Fibroblast of skin of right quadriceps (primary cell): Measurements from ENCODE around the gene CHPF.

Experiments
- DNase-seq: peaks from one replicate; pipeline ENCODE4 v3.0.0-alpha.2; 2013

Gene CHPF, protein sequence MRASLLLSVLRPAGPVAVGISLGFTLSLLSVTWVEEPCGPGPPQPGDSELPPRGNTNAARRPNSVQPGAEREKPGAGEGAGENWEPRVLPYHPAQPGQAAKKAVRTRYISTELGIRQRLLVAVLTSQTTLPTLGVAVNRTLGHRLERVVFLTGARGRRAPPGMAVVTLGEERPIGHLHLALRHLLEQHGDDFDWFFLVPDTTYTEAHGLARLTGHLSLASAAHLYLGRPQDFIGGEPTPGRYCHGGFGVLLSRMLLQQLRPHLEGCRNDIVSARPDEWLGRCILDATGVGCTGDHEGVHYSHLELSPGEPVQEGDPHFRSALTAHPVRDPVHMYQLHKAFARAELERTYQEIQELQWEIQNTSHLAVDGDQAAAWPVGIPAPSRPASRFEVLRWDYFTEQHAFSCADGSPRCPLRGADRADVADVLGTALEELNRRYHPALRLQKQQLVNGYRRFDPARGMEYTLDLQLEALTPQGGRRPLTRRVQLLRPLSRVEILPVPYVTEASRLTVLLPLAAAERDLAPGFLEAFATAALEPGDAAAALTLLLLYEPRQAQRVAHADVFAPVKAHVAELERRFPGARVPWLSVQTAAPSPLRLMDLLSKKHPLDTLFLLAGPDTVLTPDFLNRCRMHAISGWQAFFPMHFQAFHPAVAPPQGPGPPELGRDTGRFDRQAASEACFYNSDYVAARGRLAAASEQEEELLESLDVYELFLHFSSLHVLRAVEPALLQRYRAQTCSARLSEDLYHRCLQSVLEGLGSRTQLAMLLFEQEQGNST

DNA sequence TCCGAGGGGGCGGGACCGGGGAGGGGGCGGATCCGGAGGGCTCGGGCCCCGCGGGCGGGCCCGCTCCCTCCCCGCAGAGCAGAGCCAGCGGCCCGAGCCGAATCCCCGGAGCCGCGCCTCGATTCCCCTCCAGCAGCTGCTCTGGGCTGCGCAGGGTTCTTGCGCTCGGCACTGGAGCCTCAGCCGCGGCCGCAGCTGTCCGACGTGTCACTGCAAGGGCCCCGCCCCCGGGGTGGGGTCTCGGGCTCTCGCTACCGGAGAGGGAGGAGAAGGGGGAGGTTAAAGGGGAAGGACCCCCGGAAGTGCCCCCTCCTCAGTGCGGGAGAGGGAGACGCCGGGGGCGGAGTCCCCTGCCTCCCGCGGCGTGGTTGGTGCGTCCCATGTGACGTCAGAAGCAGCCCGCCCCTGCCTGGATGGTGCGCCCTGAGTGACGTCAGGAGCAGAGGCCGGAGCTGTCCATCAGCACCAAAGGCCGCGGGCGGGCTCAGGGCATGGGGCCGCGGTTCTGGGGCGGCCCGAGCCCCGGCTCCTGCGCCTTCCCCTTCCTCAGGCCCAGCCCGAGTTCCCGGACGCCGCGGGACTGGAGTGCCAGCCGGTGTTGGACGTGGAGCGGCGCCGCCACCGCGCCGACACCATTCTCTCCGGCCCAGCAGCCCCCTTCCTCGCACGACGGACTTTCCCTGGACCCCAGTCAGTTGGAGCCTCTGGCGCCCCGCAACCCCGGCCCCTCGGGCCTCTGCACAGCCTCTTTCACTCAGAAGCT, at the start of gene CHPF, which contains the start of gene TMEM198:
TSS of gene CHPF (minus strand) at position 214 of the 763 bp plus-strand sequence. CDS start 271 bp downstream, outside the sequence.
TSS of gene TMEM198 (plus strand) at position 433 of the 763 bp plus-strand sequence. CDS start 700 bp downstream, outside the sequence.
- DNase-seq = peak; percentile 99

DNA sequence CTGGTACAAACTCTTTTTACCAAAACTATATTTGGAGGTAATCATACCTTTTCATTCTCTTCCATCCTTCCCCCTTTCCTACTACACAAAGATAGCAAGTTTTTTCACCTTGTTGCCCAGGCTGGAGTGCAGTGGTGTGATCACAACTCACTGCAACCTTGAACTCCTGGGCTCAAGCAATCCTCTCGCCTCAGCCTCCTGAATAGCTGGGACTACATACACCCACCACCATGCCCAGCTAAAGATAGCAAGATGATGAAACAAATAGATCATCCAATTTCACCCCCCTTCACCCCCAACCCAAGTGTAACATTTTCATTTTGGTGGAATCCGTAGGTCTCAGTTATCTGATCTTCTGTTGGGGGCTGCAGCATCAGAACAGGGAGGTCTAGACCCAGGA, 49.5 kb upstream of the CHPF start:
- no peak for DNase-seq

DNA sequence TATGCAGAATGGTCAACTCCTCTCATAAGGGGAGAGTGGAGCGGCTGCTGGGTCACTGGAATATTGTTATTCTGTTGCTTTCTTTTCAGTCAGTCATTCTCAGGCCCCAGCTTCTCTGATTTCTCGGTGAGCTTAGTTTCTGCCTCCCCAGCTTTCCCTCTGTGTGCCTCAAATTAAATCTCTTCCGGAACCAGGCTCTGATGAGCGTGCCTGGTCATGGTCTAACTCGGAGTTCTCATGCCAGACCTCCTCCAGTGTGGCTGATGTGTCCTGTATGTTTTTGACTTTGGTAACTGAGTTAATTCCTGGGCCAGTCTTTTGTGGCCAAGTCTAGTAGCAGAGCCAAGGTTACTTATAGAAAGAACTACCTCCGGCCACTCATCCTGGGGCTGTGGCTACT, 49.1 kb upstream of the CHPF start:
- no peak for DNase-seq

DNA sequence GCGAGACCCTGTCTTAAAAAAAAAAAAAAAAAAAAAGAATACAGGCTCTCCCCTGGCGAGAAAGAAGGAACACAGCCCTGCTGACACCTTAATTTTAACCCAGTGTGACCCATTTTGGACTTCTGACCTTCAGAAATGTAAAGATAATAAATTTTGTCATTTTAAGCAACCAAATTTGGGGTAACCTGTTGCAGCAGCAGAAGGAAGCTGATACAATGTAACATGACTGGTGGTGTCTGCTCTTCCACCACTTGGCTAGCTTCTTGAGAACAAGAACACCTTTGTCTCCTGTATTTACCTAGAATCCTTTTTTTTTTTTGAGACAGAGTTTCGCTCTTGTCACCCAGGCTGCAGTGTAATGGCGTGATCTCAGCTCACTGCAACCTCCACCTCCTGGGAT, 47.5 kb upstream of the CHPF start:
- DNase-seq = no peak

DNA sequence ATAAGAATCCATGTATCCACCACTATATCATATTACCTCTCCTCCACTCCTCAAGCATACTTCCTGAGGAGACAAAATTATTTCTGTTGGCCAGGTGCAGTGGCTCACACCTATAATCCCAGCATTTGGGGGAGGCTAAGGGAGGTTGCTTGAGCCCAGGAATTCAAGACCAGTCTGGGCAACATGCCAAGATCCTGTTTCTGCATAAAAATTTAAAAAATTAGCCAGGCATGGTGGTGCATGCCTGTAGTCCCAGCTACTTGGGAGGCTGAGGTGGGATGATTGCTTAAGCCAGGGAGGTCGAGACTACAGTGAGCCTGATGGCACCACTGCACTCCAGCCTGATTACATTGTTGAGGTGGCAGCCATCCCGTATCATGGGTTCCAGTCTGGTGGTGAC, 37.7 kb upstream of the CHPF start:
- no peak for DNase-seq

DNA sequence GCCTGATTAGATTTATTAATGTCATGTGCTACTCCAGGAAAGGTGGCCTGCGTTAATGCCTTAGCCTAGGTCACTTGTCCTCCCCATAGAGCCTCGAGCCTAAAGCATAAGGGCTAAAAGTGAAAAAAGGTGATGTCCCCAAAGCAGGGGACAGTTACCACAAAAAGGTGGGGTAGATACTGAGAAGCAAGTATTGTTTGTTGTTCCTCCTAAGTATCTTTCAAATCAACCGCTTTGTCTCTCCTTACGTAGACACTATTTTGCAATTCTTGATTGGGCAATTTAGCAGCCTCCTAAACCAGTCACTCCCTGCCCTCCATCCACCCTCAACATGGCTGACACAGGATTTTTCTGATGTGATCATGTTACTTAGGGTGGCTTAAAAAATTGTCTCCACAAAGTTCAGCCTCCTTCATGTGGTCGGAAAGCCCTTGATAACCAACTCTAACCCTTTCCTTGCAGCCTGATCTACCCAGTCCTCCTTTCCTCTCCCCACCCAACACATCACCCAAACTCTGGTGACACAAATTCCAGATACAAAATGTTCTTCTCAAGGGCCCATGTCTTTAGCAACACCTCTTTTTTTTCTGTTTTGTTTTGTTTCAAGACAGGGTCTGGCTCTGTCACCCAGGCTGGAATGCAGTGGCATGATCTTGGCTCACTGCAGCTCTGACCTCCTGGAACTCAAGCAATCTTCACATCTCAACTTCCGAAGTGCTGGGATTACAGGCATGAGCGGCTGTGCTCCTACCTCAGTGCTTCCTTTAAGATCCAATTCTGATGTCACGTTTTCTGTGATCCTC, 35.4 kb upstream of the CHPF start:
- DNase-seq = no peak

DNA sequence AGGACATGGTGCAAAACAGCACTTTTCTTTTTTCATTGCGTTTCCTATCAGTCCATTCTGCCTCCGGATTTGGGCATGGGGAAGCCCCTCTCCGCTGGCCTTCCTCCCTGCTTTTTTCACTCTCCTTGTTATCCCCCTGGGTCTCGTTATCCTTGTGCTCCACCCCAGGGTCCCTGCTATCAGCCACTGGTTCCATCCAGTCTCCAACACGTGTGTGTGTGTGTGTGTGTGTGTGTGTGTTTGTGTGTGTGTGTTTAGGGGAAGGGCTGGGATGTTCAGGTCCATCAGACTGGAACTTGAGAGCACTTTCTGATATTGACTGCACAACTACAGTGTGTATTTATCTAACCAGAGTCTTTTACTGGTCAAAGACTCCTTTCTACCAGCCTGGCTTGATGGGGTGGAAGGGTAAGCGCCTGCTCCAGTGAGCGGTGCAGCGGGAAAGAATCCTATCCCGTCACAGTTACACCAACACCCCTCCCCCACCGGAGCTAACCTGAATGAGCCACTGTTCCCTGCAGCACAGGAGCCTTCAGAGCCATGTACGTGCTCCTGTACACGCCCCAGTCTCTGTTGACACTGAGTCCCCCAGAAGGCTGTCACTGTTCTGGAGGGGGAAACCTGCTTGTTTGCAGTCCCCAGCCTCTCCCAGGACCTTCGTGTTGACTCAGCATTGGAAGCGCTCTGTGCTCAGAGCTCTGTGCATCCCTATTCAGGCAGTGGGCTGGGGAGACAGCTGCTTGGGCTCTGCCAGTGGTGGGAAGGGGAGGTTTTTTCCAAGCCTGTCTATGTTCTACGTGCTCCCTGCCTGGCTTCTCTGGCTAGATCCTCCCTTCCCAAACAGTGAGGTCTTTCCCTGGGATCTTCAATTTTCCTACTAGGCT, 33.1 kb upstream of the CHPF start:
- DNase-seq = peak; percentile 14

DNA sequence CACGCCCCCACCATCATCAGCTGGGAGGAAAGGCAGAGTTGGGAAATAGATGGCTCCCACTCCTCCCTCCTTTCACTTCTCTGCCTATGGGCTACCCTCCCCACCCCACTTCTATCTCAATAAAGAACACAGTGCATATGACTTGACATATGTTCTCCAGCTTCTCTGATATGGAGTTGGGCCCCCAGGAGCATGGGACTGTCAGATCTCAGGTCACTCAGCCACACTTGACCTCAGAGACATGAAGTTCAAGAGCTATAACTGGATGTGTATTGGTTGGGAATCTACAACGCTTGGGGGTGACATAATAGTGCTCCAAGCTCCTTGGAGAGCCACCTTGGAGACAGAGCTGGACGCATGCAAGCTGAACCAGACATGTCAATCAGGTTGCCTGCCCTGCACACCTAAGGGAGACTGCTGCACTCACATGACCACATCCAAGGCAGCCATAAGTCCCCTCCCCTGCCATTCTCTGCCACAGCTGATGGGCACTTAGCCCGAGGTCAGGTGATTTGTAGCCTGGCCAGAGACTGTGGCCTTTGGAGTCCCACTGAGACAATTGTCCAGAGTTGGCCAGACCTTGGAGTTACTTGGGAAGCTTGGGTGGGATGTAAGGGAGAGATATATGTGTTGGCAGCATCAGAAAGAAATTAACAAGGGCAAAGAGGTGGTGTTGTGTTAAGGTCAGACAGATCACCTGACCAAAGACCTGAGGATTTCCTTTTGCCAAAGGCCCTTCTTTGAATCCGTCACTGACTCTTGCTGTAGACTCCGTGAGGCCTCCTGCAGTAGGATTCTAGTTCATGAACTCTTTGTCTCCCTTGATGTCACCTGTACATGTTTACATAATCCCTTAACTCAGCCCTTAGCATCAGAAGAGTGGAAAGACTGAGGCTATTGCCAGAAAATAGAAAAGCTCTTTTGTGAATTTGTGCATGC, 32.2 kb upstream of the CHPF start:
- no peak for DNase-seq

DNA sequence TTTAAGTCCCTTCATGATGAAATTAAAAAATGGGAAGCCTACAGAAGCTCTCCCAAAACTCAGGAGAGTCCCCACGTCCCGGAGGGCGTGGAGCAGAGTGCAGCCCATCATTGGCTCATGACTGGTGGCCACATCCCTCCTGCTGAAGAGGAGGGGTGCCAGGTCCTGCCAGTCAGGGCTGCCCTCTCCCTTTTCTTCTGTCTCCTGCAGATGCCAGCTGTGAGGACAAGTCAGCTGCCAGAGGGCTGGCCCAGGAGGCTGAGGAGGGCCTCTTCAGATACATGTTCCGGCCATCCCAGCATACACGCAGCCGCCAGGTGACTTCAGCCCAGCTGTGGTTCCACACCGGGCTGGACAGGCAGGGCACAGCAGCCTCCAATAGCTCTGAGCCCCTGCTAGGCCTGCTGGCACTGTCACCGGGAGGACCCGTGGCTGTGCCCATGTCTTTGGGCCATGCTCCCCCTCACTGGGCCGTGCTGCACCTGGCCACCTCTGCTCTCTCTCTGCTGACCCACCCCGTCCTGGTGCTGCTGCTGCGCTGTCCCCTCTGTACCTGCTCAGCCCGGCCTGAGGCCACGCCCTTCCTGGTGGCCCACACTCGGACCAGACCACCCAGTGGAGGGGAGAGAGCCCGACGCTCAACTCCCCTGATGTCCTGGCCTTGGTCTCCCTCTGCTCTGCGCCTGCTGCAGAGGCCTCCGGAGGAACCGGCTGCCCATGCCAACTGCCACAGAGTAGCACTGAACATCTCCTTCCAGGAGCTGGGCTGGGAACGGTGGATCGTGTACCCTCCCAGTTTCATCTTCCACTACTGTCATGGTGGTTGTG, 31.1 kb upstream of the CHPF start:
- DNase-seq = no peak

DNA sequence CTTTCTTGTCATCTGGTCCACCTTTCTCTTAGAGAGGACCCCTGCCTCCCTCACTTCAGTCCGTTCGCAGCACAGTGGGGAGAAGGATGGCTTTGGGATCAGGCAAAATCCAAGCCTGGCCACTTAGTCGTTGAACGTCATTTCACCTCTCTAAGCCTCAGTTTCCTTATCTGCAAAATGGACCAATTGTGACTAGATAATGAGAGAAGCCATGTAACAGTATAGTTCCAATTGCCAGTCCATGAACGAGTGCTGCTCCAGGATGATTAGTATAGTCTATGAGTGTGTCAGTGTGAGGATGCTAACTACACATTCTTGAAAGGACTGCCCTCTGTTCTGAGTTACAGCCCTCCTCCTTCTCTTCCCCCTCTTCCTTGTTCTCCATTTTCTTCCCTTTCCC, 29.6 kb upstream of the CHPF start:
- DNase-seq = no peak

DNA sequence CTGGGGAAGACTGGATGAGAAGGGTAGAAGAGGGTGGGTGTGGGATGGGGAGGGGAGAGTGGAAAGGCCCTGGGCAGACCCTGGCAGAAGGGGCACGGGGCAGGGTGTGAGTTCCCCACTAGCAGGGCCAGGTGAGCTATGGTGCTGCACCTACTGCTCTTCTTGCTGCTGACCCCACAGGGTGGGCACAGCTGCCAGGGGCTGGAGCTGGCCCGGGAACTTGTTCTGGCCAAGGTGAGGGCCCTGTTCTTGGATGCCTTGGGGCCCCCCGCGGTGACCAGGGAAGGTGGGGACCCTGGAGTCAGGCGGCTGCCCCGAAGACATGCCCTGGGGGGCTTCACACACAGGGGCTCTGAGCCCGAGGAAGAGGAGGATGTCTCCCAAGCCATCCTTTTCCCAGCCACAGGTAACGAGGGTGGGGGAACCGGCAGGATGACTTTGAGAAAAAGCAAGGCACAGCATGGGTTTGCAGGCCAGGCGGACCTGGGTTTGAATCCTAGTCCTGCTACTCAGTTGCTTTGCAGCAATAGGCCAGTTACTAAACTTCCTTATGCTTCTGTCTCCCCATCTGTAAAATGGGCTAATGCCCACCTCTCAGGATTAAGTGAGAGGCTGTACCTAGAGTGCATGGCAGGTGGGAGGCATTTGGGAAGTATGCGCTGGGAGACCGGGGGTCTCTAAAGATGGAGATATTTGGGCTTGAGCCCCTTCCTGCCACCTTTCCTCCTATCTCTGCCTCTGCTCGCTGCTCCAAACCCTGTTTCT, 28.8 kb upstream of the CHPF start, which contains the start of gene INHA:
TSS of gene INHA (plus strand) at position 74 of the 765 bp plus-strand sequence. CDS start at position 139, 65 bp downstream.
- no peak for DNase-seq

DNA sequence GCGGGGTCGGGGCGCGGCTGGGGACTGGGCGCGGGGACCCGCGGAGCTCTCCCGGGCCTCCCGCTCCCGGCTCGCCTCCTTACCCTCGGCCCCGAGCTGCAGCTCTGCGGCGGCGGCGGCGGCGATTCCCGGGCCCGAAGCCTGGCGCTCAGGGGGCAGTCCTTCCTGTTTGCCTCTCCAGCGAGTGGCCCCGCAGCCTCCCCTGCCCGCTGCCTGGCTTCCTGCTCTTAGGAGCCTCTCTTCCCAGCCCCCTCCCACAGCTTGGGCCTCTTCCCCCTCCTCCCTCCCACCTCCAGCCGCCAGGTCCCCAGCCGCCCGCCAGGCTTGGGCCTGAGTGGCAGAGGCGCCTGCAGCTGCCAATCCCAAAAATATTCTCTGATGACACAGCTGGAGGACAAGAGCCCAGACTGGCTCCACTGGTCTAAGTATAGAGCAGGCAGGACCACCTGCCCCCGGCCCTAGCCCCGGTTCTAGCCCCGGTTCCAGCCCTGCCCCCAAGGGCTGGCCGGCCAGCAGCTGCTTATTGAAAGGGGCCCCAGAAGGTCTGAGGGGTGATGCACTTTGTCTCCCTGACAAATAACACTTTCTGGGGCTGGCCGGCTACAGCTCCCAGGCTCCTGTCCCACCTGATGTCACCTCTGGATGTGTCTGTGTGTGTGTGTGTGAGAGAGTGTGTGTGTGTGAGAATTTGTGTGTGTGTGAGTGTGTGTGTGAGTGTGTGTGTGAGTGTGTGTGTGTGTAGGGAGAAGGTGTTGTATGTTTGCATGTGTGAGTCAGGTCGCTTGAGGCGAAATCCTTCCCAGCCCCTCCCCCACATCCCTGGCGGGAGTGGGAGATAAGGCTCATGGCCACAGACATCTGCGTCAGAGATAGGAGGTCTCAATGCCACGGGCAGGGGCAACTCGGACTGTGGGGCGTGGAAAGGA, 28.0 kb upstream of the CHPF start, which contains the start of gene OBSL1:
TSS of gene OBSL1 (minus strand) at position 229 of the 926 bp plus-strand sequence. CDS start 307 bp downstream, outside the sequence.
- peak; percentile 77 for DNase-seq

DNA sequence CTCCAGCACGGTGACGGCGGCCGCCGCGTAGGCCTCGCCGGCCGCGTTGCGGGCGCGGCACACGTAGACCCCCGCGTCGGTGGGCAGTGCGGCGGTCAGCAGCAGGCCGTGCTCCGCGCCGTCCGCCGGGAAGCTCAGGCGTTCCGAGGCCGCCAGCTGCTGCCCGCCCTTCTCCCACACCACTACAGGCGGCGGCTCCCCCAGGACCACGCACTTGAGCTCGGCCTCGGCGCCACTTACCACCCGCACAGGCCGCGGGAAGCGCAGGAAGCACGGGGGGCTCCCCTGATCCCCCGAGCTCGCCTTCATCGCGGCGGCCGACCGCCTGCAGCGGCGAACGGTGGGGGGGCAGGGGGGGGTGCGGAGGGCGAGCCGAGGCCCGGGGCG, 27.3 kb upstream of the CHPF start:
- peak; percentile 25 for DNase-seq

DNA sequence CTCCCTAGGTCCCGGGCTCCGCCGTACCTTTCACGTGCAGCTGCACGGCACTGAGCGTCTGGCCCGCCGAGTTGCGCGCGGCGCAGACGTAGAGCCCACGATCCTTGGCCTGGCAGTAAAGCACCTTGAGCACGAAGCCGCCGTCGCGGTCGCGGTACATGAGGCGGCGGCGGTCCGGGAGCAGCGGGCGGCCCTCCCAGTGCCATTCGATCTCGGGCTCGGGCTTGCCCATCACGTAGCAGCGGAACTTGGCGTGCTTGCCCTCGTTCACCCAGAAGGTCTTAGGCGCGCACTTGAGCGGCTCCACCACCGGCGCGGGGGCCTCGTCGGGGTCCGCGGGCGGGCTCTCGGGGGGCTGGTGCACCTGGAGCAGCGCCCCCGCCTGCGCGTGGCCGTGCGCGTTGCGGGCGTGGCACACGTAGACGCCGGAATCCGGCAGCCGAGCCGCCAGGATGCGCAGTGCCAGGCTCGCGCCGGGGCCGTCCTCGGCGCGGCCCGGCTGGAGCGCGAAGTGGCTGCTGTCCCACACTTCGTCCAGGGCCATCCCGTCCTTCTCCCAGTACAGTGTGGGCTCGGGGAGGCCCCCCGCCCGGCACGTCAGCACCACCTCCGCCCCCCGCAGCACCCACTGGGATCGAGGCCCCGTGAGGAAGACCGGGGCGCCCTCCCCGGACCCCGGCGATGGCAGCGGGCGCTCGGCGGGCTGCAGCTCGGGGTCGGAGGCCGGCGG, 26.8 kb upstream of the CHPF start:
- DNase-seq = peak; percentile 26

DNA sequence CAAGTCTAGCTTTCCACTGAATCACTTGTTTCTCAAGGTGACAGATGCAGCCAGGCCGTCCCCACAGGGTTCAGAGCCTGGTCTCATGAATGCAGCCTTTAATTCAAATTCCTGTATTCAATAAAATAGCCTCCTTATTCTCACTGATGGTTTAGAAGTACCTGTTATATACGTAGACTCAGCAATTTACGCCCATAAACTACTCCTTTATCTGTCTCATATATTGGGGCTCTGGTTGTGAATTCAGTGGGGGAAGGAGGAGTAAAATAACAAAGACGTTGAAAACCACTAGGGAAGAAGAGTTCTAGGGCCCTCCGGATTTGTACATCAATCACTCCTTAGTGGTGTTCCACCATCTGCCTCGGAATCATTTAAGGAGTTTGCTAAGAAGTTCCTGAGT, 26.0 kb upstream of the CHPF start:
- no peak for DNase-seq

DNA sequence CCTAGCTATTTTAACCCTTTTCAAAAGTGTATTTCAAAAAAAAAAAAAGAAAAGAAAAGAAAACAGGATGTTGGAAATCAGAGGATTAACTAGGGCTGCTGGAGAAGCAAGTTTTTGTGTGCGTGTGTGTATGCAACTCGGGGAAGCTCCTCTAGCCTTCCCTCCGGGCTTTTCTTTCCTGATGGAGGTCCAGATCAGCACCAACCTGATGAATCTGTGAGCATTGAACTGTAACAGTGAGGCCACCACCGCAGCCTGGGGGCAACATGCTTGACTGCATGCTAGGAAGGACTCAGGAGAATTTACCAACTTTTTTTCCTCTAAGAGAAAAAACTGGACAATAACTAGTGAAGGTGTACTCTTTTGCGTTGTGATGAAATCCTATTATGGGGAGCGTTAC, 25.4 kb upstream of the CHPF start:
- no peak for DNase-seq
